ENCODE measurements around the gene ECI1. TPM values are rescaled to one million over a fixed set of nuclear protein-coding genes. Genes with fewer than 3 reads are reported as not detected.

ECI1 gene
- total RNA-seq, 1 experiment from 2014 or later = 95.4 TPM

GRCh38 chr16:2298621-2299020 lies 47.2 kb upstream of the ECI1 start:
- no peaks in the 10 kb centered on the region for H3K27me3 ChIP-seq (ENCODE audit: insufficient read depth, low read length)
- H2BK20ac ChIP-seq (ENCODE audit: low read depth, low read length, poor library complexity, severe bottlenecking) = no peak overlapping the region
- H3K18ac ChIP-seq (ENCODE audit: insufficient read length, low read depth, low read length) = no peak overlapping the region
- no peak for DNase-seq
- H3K23ac ChIP-seq (ENCODE audit: insufficient read length, low read depth, low read length) = no peak overlapping the region
- no peak for TF ChIP-seq CTCF (conservative IDR thresholded peaks at IDR 0.05)
- no peak overlapping the region for H3K9ac ChIP-seq (ENCODE audit: extremely low read depth, insufficient read length, low read length)
- H3K79me1 ChIP-seq (ENCODE audit: insufficient read depth, low read depth, low read length, poor library complexity, severe bottlenecking) = no peaks in the 10 kb centered on the region
- no peak overlapping the region for H3K56ac ChIP-seq (ENCODE audit: insufficient read length, low read depth, low read length)
- H4K8ac ChIP-seq (replicated peaks; ENCODE audit: insufficient read length, low read depth, low read length) = no peak overlapping the region
- 0 out of 2 replicates have a peak, but pooled peaks cover 3% of the 10 kb centered on the region for H3K4me1 ChIP-seq (ENCODE audit: insufficient read depth, low read length)
- H3K27ac ChIP-seq (ENCODE audit: insufficient read length, low read depth, low read length) = no peak overlapping the region
- H2BK120ac ChIP-seq (ENCODE audit: low read depth, low read length, poor library complexity, severe bottlenecking) = no peak overlapping the region
- H3K27ac Mint-ChIP-seq = no peak overlapping the region
- no peak overlapping the region for H2AFZ ChIP-seq (ENCODE audit: low read length)
- H3K9me3 ChIP-seq (ENCODE audit: control insufficient read depth, low read depth, low read length) = no peaks in the 10 kb centered on the region
- no peak overlapping the region for H2BK5ac ChIP-seq (ENCODE audit: insufficient read length, low read length)
- no CpG with 5 or more reads among the region's 9 CpGs for WGBS (ENCODE audit: extremely low coverage, insufficient read length, low lambda C conversion rate)
- no peak overlapping the region for H2BK15ac ChIP-seq (ENCODE audit: low read depth, low read length)
- no peaks in the 10 kb centered on the region; the same call in 1 of the 2 replicates for H3K27me3 Mint-ChIP-seq (ENCODE audit: low read depth)
- no peaks in the 10 kb centered on the region for H3K23me2 ChIP-seq (ENCODE audit: insufficient read length, low read depth, low read length, poor library complexity, severe bottlenecking)
- no peak overlapping the region for H3K14ac ChIP-seq (ENCODE audit: insufficient read depth, low read length)
- no peak overlapping the region for H3T11ph ChIP-seq (ENCODE audit: low read length)
- no peak overlapping the region for H4K5ac ChIP-seq (ENCODE audit: insufficient read length, low read depth, low read length)
- no peaks in the 10 kb centered on the region; a peak in 1 of 7 replicates for H3K36me3 Mint-ChIP-seq (ENCODE audit: insufficient read depth in 1 of 3, low read depth in 3 of 3)
- no peaks in the 10 kb centered on the region for H3K9me3 Mint-ChIP-seq
- no peak overlapping the region for H3K4me2 ChIP-seq (ENCODE audit: insufficient read depth, insufficient read length, low read length)
- no peaks in the 10 kb centered on the region for H3K4me1 Mint-ChIP-seq
- H3K79me2 ChIP-seq (ENCODE audit: insufficient read depth, low read length) = no peaks in the 10 kb centered on the region
- H2AK5ac ChIP-seq (ENCODE audit: insufficient read length, low read length) = no peak overlapping the region
- H3K4me3 Mint-ChIP-seq = no peak overlapping the region
- no peaks in the 10 kb centered on the region for H4K20me1 ChIP-seq (ENCODE audit: control insufficient read depth, insufficient read depth, insufficient read length)
- H2BK12ac ChIP-seq (ENCODE audit: insufficient read length, low read depth, low read length) = no peak overlapping the region
- H4K91ac ChIP-seq (ENCODE audit: insufficient read length, low read depth, low read length) = no peak overlapping the region
- H3K4ac ChIP-seq (ENCODE audit: low read depth, low read length) = no peak overlapping the region
